Thoracic aorta (tissue), 2 donors: Measurements from ENCODE around the gene TNIK. TPM values are rescaled to one million over a fixed set of nuclear protein-coding genes. Genes with fewer than 3 reads are reported as not detected.
"Not testable (repeated sequence)": the region's sequence is repeated elsewhere in the genome, so short reads cannot be mapped to it uniquely, and the experiment has no call there.

ENCODE experiments used
- ATAC-seq: fragments of 150-250 bp; one replicate; pipeline ENCODE4 v1.8.0; 2017; ENCODE audit warnings: low read depth; ENCODE audit not compliant: insufficient number of reproducible peaks, low FRiP score
- DNase-seq: peaks from one replicate; pipeline ENCODE4 v3.0.0-alpha.2; 2020; ENCODE audit warnings: low spot score
- H3K27ac ChIP-seq, 2 donors: fragments of 200-600 bp; sonication (generic); 1 replicate in 1 of 2; 2 replicates in 1 of 2; pipeline ENCODE4 v1.5.1; 2016; ENCODE audit warnings: mild to moderate bottlenecking in 2 of 2, moderate library complexity in 2 of 2
- H3K27me3 ChIP-seq: fragments of 200-600 bp; sonication (generic); replicated peaks from 2 replicates; pipeline ENCODE4 v1.6.0; 2016; ENCODE audit warnings: mild to moderate bottlenecking; ENCODE audit not compliant: insufficient read depth
- H3K36me3 ChIP-seq: fragments of 200-600 bp; sonication (generic); one replicate; pipeline ENCODE4 v1.5.1; 2016
- H3K4me1 ChIP-seq, 2 donors: fragments of 200-600 bp; sonication (generic); 1 replicate in 1 of 2; 2 replicates in 1 of 2; pipeline versions ENCODE4 v1.5.1 to v1.6.0; 2016; ENCODE audit warnings: low read depth in 2 of 2, mild to moderate bottlenecking in 1 of 2; ENCODE audit not compliant: control insufficient read depth in 1 of 2
- H3K4me3 ChIP-seq: fragments of 200-600 bp; sonication (generic); 2 replicates; pipeline ENCODE4 v1.5.1; 2016; ENCODE audit warnings: mild to moderate bottlenecking
- H3K9me3 ChIP-seq: fragments of 200-600 bp; sonication (generic); 2 replicates; pipeline ENCODE4 v1.5.1; 2016
- total RNA-seq, 2 donors: library from RNA; depleted of rRNA; stranded (reverse); fragments of >200 nt; gene quantifications; one replicate each; pipeline versions ENCODE4 v1.1.0 to v1.2.3, GENCODE V29; 2016
- TF ChIP-seq, protein P1 (sequence below): fragments of 200-600 bp; sonication (generic); IDR thresholded peaks from one replicate; pipeline ENCODE4 v1.5.1; 2019; ENCODE audit warnings: antibody characterized with exemption

The TNIK gene
- total RNA-seq, 2 donors from 2014 or later, result 18.3 to 21.7 TPM

DNA sequence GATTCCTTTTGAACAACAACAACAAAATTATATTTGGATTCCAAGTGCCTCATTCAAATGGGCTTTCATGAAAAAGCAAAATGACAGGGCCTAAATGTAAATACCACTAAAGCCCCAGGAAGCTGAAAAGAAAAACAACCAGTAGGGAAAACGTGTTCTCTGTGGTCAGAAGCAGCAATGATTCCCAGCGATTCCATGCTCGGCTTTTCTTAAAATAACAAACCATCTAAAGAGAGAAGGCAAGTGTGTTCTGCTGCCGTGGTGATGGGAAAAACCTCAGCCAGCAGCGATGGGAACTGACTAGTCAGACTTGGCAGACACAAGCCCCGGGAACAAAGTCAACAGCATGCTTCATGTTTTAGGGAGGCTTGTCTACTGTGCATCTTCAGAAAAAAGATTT, 153.6 kb downstream of the TNIK start:
- ATAC-seq, result peak; percentile 80
- TF ChIP-seq, protein P1, sequence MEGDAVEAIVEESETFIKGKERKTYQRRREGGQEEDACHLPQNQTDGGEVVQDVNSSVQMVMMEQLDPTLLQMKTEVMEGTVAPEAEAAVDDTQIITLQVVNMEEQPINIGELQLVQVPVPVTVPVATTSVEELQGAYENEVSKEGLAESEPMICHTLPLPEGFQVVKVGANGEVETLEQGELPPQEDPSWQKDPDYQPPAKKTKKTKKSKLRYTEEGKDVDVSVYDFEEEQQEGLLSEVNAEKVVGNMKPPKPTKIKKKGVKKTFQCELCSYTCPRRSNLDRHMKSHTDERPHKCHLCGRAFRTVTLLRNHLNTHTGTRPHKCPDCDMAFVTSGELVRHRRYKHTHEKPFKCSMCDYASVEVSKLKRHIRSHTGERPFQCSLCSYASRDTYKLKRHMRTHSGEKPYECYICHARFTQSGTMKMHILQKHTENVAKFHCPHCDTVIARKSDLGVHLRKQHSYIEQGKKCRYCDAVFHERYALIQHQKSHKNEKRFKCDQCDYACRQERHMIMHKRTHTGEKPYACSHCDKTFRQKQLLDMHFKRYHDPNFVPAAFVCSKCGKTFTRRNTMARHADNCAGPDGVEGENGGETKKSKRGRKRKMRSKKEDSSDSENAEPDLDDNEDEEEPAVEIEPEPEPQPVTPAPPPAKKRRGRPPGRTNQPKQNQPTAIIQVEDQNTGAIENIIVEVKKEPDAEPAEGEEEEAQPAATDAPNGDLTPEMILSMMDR, result no peak
- H3K4me3 ChIP-seq, result peak overlapping the region; percentile 56

DNA sequence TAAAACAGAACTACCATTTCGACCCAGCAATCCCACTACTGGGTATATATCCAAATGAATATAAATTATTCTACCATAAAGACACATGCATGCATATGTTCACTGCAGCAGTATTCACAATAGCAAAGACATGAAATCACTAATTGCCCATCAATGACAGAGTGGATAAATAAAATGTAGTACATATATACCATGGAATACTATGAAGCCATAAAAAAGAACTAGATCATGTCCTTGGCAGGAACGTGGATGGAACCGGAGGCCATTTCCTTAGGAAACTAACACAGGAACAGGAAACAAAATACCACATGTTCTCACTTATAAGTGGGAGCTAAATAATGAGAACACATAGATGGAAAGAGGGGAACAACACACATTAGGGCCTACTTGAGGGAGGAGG, 154.4 kb downstream of the TNIK start:
- not testable (repeated sequence) for H3K27me3 ChIP-seq, H3K9me3 ChIP-seq, H3K36me3 ChIP-seq, DNase-seq, H3K4me3 ChIP-seq, ATAC-seq
- Histone ChIP-seq H3K4me1 (peaks cover 6 to 17% of the 10 kb centered on the region in 2 donors), H3K27ac (peak overlapping the region in 1 of 2 donors; percentile 58)

More for the DNA sequence above, 153.6 kb downstream of the TNIK start:
- Histone ChIP-seq H3K9me3 (no peaks in the 10 kb centered on the region), H3K4me1 (peaks cover 6 to 22% of the 10 kb centered on the region in 2 donors), H3K36me3 (no peaks in the 10 kb centered on the region), H3K27ac (peak overlapping the region; percentile 52 to 58), H3K27me3 (no peaks in the 10 kb centered on the region)
- DNase-seq, result peak; percentile 32

DNA sequence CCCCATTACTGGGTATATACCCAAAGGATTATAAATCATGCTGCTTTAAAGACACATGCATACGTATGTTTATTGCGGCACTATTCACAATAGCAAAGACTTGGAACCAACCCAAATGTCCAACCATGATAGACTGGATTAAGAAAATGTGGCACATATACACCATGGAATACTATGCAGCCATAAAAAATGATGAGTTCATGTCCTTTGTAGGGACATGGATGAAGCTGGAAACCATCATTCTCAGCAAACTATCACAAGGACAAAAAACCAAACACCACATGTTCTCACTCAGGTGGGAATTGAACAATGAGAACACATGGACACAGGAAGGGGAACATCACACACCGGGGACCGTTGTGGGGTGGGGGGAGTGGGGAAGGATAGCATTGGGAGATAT, 155.7 kb downstream of the TNIK start:
- DNase-seq, H3K4me3 ChIP-seq, H3K27ac ChIP-seq, H3K9me3 ChIP-seq, H3K36me3 ChIP-seq, ATAC-seq, H3K27me3 ChIP-seq: not testable (repeated sequence)
- H3K4me1 ChIP-seq, result peaks cover 6 to 17% of the 10 kb centered on the region in 2 donors

DNA sequence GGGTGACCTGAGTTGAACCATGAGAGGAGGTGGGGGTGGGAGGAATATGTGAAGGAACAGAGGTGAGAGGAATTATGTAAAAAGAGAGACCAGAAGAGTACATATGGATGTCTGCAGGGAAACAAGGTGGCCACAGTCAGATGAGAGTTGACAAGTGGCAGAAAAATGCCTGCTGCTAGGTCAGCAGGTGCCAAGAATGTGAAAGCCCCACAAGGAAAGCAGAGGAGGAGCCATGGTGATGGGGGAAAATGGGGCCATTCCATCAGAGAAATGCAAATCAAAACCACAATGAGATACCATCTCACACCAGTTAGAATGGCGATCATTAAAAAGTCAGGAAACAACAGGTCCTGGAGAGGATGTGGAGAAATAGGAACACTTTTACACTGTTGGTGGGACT, 156.2 kb downstream of the TNIK start:
- H3K27ac ChIP-seq, H3K36me3 ChIP-seq, ATAC-seq, H3K4me3 ChIP-seq, H3K9me3 ChIP-seq, H3K27me3 ChIP-seq, DNase-seq: not testable (repeated sequence)
- H3K4me1 ChIP-seq, result peaks cover 6 to 17% of the 10 kb centered on the region in 2 donors

DNA sequence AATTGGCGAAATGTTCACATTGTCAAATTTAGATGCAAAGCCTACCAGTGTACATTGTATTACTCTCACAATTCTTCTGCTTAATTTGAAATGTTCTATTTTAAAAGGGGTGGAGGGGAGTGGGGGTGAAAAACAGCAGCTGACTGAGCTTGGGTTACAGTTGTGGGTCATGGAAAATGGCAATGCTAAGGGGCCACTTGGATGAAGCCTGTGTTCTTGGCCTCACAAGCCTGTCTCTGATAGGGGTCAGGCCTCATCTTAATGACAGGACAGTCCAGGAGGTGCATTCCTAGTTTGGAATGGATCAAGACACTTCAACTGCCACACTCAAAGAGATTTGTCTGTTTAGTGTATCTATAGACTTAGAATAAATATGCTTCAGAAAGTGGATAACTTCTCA, 158.2 kb downstream of the TNIK start:
- H3K36me3 ChIP-seq, result no peaks in the 10 kb centered on the region
- no peak for DNase-seq
- H3K4me3 ChIP-seq, result no peak overlapping the region
- no peaks in the 10 kb centered on the region for H3K9me3 ChIP-seq
- no peaks in the 10 kb centered on the region for H3K27me3 ChIP-seq
- TF ChIP-seq, protein P1, result no peak
- H3K27ac ChIP-seq, result no peak overlapping the region
- peaks cover 7 to 26% of the 10 kb centered on the region in 2 donors for H3K4me1 ChIP-seq
- no peak for ATAC-seq

DNA sequence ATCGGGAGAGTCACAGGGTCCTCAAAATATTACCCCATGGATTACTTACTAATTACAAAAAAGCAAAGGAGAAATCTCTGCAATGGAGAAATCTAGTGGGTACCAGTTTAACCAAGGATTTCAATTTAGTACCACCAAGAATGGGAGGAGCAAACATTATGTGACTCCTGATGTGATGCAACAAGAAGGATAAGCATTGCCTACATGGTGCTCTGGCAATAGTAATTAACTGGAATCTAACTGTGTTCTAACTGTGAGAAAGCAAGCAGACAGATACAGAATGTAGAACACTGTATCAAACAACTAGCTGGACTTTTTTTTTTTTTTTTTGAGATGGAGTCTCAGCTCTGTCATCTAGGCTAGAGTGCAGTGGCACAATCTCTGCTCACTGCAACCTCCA, 159.2 kb downstream of the TNIK start:
- no peak overlapping the region for H3K27ac ChIP-seq
- ATAC-seq, result no peak
- H3K4me3 ChIP-seq, result no peak overlapping the region
- no peaks in the 10 kb centered on the region for H3K36me3 ChIP-seq
- TF ChIP-seq, protein P1, result no peak
- no peaks in the 10 kb centered on the region for H3K9me3 ChIP-seq
- DNase-seq, result no peak
- H3K4me1 ChIP-seq, result peaks cover 13 to 26% of the 10 kb centered on the region in 2 donors
- no peaks in the 10 kb centered on the region for H3K27me3 ChIP-seq

DNA sequence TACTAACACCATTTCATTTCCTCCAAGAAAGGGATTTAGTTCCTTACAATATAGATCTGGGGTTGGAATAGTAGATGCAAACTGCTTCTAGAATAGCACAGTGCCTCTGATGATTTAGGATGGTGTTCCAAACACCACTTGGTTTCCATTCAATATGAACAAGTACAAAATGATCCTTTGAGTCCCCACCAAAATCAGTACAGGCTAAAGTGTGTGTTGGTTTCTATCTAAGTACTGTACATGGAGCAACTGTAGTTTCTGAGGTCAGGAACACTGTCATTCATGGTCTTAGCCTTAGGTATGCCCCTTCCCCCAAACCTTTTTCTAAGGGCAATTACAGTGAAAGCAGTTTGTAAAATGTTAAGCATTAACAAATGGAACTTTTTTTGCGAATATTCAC, 162.3 kb downstream of the TNIK start:
- TF ChIP-seq, protein P1, result no peak
- no peak overlapping the region for H3K4me3 ChIP-seq
- no peaks in the 10 kb centered on the region for H3K9me3 ChIP-seq
- no peak for DNase-seq
- no peaks in the 10 kb centered on the region for H3K27me3 ChIP-seq
- no peak for ATAC-seq
- no peak overlapping the region for H3K27ac ChIP-seq
- H3K4me1 ChIP-seq, result peaks cover 23 to 35% of the 10 kb centered on the region in 2 donors
- no peaks in the 10 kb centered on the region for H3K36me3 ChIP-seq
